Tongue (tissue), 2 donors: ENCODE data around the gene ZNF414. TPM values are rescaled to one million over a fixed set of nuclear protein-coding genes. Genes with fewer than 3 reads are reported as not detected.

Experiments used
- DNase-seq: peaks from one replicate; pipeline ENCODE4 v3.0.0-alpha.2; 2015
- total RNA-seq: library from RNA; depleted of rRNA; stranded (reverse); fragments of >200 nt; gene quantifications from one replicate; pipeline ENCODE4 v1.2.3, GENCODE V29; 2014

ZNF414 gene
- total RNA-seq, 1 donor from 2014 or later: 13.7 TPM

GRCh38 chr19:8462571-8462970 is 51.4 kb downstream of the ZNF414 start:
- no peak for DNase-seq

GRCh38 chr19:8461891-8462290 is 52.1 kb downstream of the ZNF414 start:
- no peak for DNase-seq

GRCh38 chr19:8461376-8461775 is 52.6 kb downstream of the ZNF414 start:
- peak; percentile 65 for DNase-seq

GRCh38 chr19:8460516-8461298 is 53.3 kb downstream of the ZNF414 start:
- DNase-seq: no peak

Other genes starting within 250 kb of the ZNF414 start
- 16.4 TPM for gene CD320, start 205.8 kb downstream of the ZNF414 start, total RNA-seq
- gene NDUFA7, start 192.8 kb downstream of the ZNF414 start, total RNA-seq: 8.6 TPM
- gene RPS28, start 192.7 kb downstream of the ZNF414 start, total RNA-seq: 383 TPM
- 24.2 TPM for gene KANK3, start 170.9 kb downstream of the ZNF414 start, total RNA-seq
- not detected for gene ANGPTL4, start 150.0 kb downstream of the ZNF414 start, total RNA-seq
- gene RAB11B, start 123.8 kb downstream of the ZNF414 start, total RNA-seq: 78.2 TPM
- 68.6 TPM for gene MARCHF2, start 100.9 kb downstream of the ZNF414 start, total RNA-seq
- gene HNRNPM, start 69.2 kb downstream of the ZNF414 start, total RNA-seq: 125 TPM
- gene PRAM1, start 11.5 kb downstream of the ZNF414 start, total RNA-seq: 1.8 TPM
- gene MYO1F, start 63.3 kb upstream of the ZNF414 start, total RNA-seq: 7.3 TPM
- 24.8 TPM for gene ADAMTS10, start 96.5 kb upstream of the ZNF414 start, total RNA-seq
- not detected for gene NFILZ, start 116.5 kb upstream of the ZNF414 start, total RNA-seq
- gene ACTL9, start 184.6 kb upstream of the ZNF414 start, total RNA-seq: not detected
- not detected for gene OR2Z1, start 207.5 kb upstream of the ZNF414 start, total RNA-seq